ENCODE results near the gene EXOC3L2.

EXOC3L2 gene

GRCh38 chr19:45218911-45219743, 26.1 kb downstream of the EXOC3L2 start:
- DNase-seq = no peak

- DNase-seq = no peak
Measured at GRCh38 chr19:45218426-45218825, 26.8 kb downstream of the EXOC3L2 start.

GRCh38 chr19:45217957-45218334, 27.3 kb downstream of the EXOC3L2 start:
- DNase-seq = no peak

DNA sequence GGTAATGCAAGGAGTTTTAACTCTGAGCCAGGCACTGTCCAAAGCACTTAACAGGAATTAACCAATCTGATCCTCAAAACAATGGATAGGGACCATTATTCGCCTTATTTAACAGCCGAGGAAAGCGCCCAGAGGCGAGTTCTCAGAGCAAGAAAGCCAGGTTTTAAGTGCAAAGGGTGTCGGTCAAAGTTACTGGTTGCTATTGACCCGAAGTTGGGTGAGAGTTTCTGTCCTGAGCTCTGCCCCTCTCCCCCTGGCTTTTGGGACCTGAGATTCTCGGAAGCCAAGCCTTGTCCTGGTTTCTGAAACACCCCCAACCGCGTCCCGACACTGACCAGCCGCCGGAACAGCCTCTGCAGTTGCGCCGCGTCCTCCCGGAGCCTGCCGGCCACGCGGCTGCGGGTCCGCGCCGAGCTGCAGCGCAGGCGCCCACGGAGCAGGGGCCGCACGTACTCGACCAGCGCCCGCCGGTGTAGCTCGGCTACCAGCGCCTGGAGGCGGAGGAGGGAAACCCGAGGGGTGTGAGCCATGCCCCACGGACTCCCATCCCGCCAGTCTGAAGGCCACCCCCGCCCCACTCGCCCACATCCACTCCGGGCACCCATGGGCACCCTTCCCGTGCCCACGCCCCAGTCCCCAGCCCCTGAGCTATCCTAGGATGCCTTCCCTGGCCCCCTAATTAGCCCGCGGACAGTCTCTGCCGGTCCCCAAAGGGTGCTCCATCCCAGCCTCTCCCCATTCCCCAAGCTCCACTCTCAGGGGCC, 27.8 kb downstream of the EXOC3L2 start:
- no peak for DNase-seq

DNA sequence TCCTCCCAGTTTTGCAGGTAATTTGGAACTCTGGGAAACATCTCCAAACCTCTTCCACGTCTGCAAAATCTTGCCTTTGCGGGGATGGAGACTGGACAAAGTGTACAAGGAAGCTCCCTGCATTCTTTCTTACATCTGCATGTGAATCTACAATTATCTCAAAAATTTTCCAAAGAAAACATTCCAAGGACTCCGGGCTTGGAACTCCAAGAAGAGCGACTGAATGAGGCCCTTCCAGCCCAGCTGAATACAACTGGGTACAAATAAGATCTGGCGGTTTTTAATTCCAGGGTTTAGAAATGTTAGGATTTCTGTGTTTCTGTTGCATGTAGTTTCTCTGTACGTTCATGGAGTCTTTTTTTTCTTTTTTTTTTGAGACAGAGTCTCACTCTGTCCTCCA, 28.5 kb downstream of the EXOC3L2 start:
- DNase-seq = no peak

GRCh38 chr19:45215391-45216191, 29.6 kb downstream of the EXOC3L2 start:
- DNase-seq = no peak

GRCh38 chr19:45213031-45213430, 32.2 kb downstream of the EXOC3L2 start:
- DNase-seq = no peak

GRCh38 chr19:45211751-45212381, 33.3 kb downstream of the EXOC3L2 start:
- no peak for DNase-seq

DNA sequence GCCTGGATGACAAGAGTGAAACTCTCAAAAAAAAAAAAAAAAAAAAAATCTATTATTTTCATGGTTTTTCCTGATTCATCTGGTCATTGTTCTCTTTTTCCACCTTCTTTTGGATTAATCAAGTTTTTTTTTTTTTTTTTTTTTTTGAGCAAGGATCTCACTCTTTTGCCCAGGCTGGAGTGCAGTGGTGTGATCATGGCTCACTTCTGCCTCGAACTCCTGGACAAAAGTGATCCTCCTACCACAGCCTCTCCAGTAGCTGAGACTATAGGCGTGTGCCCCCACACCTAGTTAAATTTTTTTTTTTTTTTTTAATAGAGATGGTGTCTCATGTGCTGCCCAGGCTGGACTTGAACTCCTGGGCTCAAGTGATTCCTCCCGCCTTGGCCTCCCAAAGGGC, 38.9 kb downstream of the EXOC3L2 start:
- no peak for DNase-seq

- DNase-seq = no peak
Measured at GRCh38 chr19:45205810-45206209, 39.4 kb downstream of the EXOC3L2 start.

GRCh38 chr19:45202637-45203036, 42.6 kb downstream of the EXOC3L2 start:
- no peak for DNase-seq

DNA sequence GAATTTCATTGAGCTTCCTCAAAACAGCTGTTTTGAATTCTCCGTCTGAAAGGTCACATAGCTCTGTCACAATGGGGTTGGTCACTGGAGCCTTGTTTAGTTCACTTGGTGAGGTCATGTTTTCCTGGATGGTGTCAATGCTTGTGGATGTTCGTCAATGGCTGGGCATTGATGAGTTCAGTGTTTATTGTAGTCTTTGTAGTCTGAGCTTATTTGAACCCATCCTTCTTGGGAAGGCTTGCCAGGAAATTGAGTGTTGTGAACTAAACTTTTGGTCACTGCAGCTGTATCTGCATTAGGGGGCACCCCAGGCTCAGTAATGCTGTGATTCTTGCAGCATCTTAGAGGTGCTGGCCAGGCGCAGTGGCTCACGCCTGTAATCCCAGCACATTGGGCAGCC, 44.6 kb downstream of the EXOC3L2 start:
- DNase-seq = no peak

- no peak for DNase-seq
Measured at GRCh38 chr19:45195764-45196163, 49.4 kb downstream of the EXOC3L2 start.

DNA sequence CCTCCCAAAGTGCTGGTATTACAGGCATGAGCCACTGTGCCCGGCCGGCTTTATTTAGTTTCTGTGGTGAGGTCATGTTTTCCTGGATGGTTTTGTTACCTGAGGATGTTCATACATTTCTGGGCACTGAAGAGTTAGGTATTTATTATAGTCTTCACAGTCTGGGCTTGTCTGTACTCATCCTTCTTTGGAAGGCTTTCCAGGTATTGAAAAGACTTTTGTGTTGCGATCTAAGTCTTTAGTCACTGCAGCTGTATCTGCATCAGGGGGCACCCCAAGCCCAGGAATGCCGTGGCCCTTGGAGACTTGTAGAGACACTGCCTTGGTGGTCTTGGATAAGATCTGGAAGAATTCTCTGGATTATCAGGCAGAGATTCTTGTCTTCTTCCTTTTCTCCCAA, 53.8 kb downstream of the EXOC3L2 start:
- no peak for DNase-seq

- no peak for DNase-seq
Measured at GRCh38 chr19:45189971-45190370, 55.2 kb downstream of the EXOC3L2 start.

- no peak for DNase-seq
Measured at GRCh38 chr19:45187421-45188100, 57.6 kb downstream of the EXOC3L2 start.

DNA sequence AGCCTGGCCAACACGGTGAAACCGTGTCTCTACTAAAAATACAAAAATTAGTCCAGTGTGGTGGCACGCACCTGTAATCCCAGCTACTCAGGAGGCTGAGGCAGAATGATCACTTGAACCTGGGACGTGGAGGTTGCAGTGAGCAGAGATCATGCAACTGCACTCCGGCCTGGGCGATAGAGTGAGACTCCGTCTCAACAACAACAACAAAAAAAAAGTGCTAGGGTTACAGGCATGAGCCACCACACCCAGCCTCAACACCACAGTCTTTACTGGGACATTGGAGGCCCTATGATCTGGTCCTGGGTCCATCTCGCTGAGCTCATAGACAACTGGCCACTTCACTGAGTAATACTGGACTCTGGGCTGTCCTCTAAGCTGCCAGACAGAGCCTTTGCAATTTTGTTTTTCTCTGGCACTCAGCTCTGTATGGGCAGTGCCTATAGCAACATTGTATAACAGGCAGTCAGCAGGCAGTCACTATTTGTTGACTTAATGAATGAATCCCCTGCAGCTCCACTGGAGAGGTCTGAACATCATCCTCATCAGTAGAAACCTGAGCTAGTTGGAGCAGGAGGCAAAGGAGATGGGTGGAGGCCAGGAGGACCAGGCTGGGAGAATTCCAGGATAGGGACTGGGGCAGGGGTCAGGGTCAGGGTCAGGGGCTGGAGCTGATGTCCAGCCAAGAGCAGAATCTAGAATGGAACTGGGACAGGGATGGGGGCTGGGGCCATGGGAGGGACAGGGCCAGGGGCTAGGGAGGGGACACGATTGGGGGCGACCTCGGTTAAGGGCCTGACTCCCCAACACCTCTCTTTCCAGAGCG, 58.5 kb downstream of the EXOC3L2 start:
- DNase-seq = no peak

GRCh38 chr19:45184115-45184514, 61.1 kb downstream of the EXOC3L2 start:
- no peak for DNase-seq

GRCh38 chr19:45182758-45183157, 62.4 kb downstream of the EXOC3L2 start:
- no peak for DNase-seq

DNA sequence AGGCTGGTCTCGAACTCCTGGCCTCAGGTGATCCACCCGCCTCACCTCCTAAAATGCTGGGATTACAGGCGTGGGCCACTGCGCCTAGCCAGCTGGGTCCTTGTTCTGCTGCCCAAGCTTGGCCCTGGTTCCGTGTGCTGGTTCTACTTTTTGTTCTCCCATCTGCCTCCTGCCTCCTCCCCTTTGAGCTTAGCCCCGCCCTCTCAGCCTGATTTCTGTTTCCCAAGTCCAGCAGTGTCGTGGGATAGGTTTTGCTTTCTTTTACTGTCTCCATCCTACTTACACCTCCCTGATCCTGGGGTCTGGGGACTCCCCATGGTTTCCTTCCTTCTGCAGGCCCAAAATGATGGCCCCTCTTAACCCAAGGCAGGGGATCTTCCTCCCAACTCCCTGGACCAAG, 64.3 kb downstream of the EXOC3L2 start:
- DNase-seq = no peak

DNA sequence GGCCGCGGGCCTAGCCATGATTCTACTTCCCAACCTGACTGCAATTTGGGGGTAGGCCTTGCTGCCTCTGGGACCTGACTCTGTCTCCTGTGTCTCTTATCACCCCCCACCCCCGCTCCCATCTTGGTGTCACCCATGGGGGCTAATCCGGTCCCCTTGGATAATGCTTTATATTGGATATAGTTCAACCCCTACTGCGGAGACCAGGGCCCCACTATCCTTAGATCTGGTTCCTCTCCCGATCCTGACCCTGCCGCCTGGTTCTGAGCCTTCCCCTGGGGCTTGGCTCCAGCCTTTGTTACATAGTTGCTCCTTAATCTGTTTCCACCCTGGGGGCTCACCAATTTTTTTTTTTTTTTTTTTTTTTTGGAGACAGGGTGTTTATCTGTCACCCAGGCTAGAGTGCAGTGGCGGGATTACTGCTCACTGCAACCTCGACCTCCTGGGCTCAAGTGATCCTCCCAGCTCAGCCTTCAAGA, 65.3 kb downstream of the EXOC3L2 start:
- DNase-seq = no peak

Data from activated CD8-positive, alpha-beta memory T cell treated with anti-CD3 and anti-CD28 coated beads for 24 hours (primary cell).